H1 (cell line): ENCODE data around the gene RPL36AL. TPM values are rescaled to one million over a fixed set of nuclear protein-coding genes. Genes with fewer than 3 reads are reported as not detected.

Experiments
- CTCF ChIA-PET: fragments of 300-600 bp; sonication (Branson Sonifier 250); formaldehyde crosslinking; loops from one replicate; lab custom pipeline; 2021; ENCODE audit not compliant: partially characterized antibody; lab: Charles Lee
- POLR2A ChIA-PET: fragments of 300-600 bp; sonication (Branson Sonifier 250); formaldehyde crosslinking; loops from one replicate; lab custom pipeline; 2021; ENCODE audit warnings: inconsistent platforms; ENCODE audit not compliant: partially characterized antibody; lab: Charles Lee
- DNase-seq, 2 experiments: peaks; one replicate each; pipeline versions ENCODE4 v3.0.0 to v3.0.0-alpha.2; 2010 to 2022; ENCODE audit warnings: low spot score in 2 of 2, low read depth in 1 of 2, mixed read lengths in 1 of 2
- FAIRE-seq: peaks from 2 replicates; lab custom pipeline; 2011; peaks lifted over from hg19 to GRCh38; lab: Jason Lieb, UNC
- H2AFZ ChIP-seq: 2 replicates; pipeline ENCODE4 v1.8.1; 2012; ENCODE audit warnings: low read length, inconsistent platforms
- H2AK5ac ChIP-seq: 2 replicates; pipeline ENCODE4 v1.6.1; 2013; ENCODE audit warnings: low read depth, low read length
- H2BK120ac ChIP-seq: replicated peaks from 2 replicates; pipeline ENCODE3; 2013; ENCODE audit warnings: low read depth, low read length, inconsistent platforms
- H2BK12ac ChIP-seq: 2 replicates; pipeline ENCODE4 v1.6.1; 2013; ENCODE audit warnings: low read depth, low read length
- H2BK15ac ChIP-seq: 2 replicates; pipeline ENCODE4 v1.6.1; 2013; ENCODE audit warnings: low read length
- H2BK20ac ChIP-seq: 2 replicates; pipeline ENCODE4 v1.6.1; 2013; ENCODE audit warnings: low read length
- H2BK5ac ChIP-seq: 2 replicates; pipeline ENCODE4 v1.6.1; 2013; ENCODE audit warnings: low read depth, low read length
- H3K14ac ChIP-seq: 2 replicates; pipeline ENCODE4 v1.6.1; 2013; ENCODE audit warnings: inconsistent platforms; ENCODE audit not compliant: insufficient read length
- H3K18ac ChIP-seq: 2 replicates; pipeline ENCODE4 v1.6.1; 2013; ENCODE audit warnings: low read length; ENCODE audit errors: extremely low read depth
- H3K23ac ChIP-seq: 2 replicates; pipeline ENCODE4 v1.6.1; 2013; ENCODE audit warnings: inconsistent platforms; ENCODE audit not compliant: insufficient read length
- H3K23me2 ChIP-seq: 2 replicates; pipeline ENCODE4 v1.6.1; 2013; ENCODE audit warnings: low read depth, low read length
- H3K27ac ChIP-seq: 2 replicates; pipeline ENCODE4 v1.6.1; 2011; ENCODE audit warnings: low read depth, low read length, inconsistent platforms
- H3K27me3 ChIP-seq, 4 experiments: replicated peaks in 1 of 4; 1 replicate in 1 of 4; 2 replicates in 3 of 4; pipeline versions ENCODE4 v1.6.1 to v1.8.1; 2011 to 2013; ENCODE audit warnings: low read length in 3 of 4, mild to moderate bottlenecking in 3 of 4, inconsistent platforms in 2 of 4, mixed read lengths in 2 of 4, moderate library complexity in 1 of 4; ENCODE audit not compliant: control insufficient read depth in 3 of 4, insufficient read depth in 3 of 4; ENCODE audit errors: extremely low read depth in 1 of 4
- H3K36me3 ChIP-seq, 4 experiments: 2 replicates each; pipeline versions ENCODE4 v1.6.1 to v1.8.1; 2011 to 2013; ENCODE audit warnings: mild to moderate bottlenecking in 4 of 4, low read length in 3 of 4, moderate library complexity in 2 of 4, control low read depth in 1 of 4, inconsistent platforms in 1 of 4; ENCODE audit not compliant: insufficient read depth in 4 of 4, control insufficient read depth in 2 of 4
- H3K4ac ChIP-seq: replicated peaks from 2 replicates; pipeline ENCODE3; 2013; ENCODE audit warnings: low read length, low read depth, mixed read lengths, inconsistent platforms; ENCODE audit not compliant: insufficient read length
- H3K4me1 ChIP-seq, 4 experiments: replicated peaks in 1 of 4; 1 replicate in 1 of 4; 2 replicates in 3 of 4; pipeline versions ENCODE4 v1.6.1 to v1.8.1; 2011 to 2013; ENCODE audit warnings: low read length in 3 of 4, inconsistent platforms in 2 of 4, mixed read lengths in 1 of 4; ENCODE audit not compliant: insufficient read depth in 4 of 4, control insufficient read depth in 3 of 4
- H3K4me2 ChIP-seq, 2 experiments: 2 replicates each; pipeline versions ENCODE4 v1.6.1 to v1.8.1; 2011 to 2013; ENCODE audit warnings: low read depth in 2 of 2, low read length in 2 of 2, control low read depth in 1 of 2, inconsistent platforms in 1 of 2, mild to moderate bottlenecking in 1 of 2; ENCODE audit not compliant: insufficient read depth in 1 of 2
- H3K4me3 ChIP-seq, 4 experiments: fragments of 200-600, 300-600 bp in 1 of 4; sonication (generic), shearing (Covaris generic), sonication (Bioruptor Twin) in 1 of 4; 2 replicates each; pipeline versions ENCODE4 v1.5.1 to v1.8.1; 2011 to 2016; ENCODE audit warnings: low read length in 4 of 4, low read depth in 3 of 4, control low read depth in 2 of 4, inconsistent platforms in 2 of 4, mild to moderate bottlenecking in 2 of 4, mixed read lengths in 1 of 4, moderate library complexity in 1 of 4; ENCODE audit not compliant: insufficient read depth in 2 of 4; ENCODE audit errors: extremely low read depth in 1 of 4
- H3K56ac ChIP-seq: replicated peaks from 2 replicates; pipeline ENCODE3; 2013; ENCODE audit warnings: low read depth, mild to moderate bottlenecking, mixed read lengths, low read length, inconsistent platforms; ENCODE audit not compliant: insufficient read length
- H3K79me1 ChIP-seq: 2 replicates; pipeline ENCODE4 v1.6.1; 2013; ENCODE audit warnings: low read depth, low read length, control low read depth
- H3K79me2 ChIP-seq, 2 experiments: 2 replicates each; pipeline versions ENCODE4 v1.6.1 to v1.8.1; 2012 to 2013; ENCODE audit warnings: low read length in 2 of 2, mild to moderate bottlenecking in 2 of 2, inconsistent platforms in 1 of 2; ENCODE audit not compliant: insufficient read depth in 2 of 2, control insufficient read depth in 1 of 2
- H3K9ac ChIP-seq, 4 experiments: replicated peaks in 1 of 4; 1 replicate in 1 of 4; 2 replicates in 3 of 4; pipeline versions ENCODE4 v1.6.1 to v1.8.1; 2011 to 2013; ENCODE audit warnings: low read depth in 3 of 4, low read length in 3 of 4, control low read depth in 2 of 4, mild to moderate bottlenecking in 2 of 4, moderate library complexity in 2 of 4, inconsistent platforms in 1 of 4; ENCODE audit errors: extremely low read depth in 1 of 4
- H3K9me3 ChIP-seq, 2 experiments: 2 replicates each; pipeline versions ENCODE4 v1.6.1 to v1.8.1; 2012 to 2013; ENCODE audit warnings: mild to moderate bottlenecking in 2 of 2, moderate library complexity in 2 of 2, control low read depth in 1 of 2, inconsistent platforms in 1 of 2, low read depth in 1 of 2, low read length in 1 of 2, mixed read lengths in 1 of 2; ENCODE audit not compliant: insufficient read depth in 2 of 2
- H4K20me1 ChIP-seq, 2 experiments: replicated peaks in 1 of 2; 2 replicates each; pipeline versions ENCODE3 to v1.8.1; 2011 to 2013; ENCODE audit warnings: inconsistent platforms in 2 of 2, low read length in 2 of 2, mild to moderate bottlenecking in 1 of 2; ENCODE audit not compliant: insufficient read depth in 2 of 2, control insufficient read depth in 1 of 2
- H4K5ac ChIP-seq: 2 replicates; pipeline ENCODE4 v1.6.1; 2013; ENCODE audit warnings: low read length, low read depth, mixed read lengths, inconsistent platforms; ENCODE audit not compliant: insufficient read length
- H4K8ac ChIP-seq: 2 replicates; pipeline ENCODE4 v1.8.0; 2013; ENCODE audit warnings: mild to moderate bottlenecking, moderate library complexity, low read length, inconsistent platforms; ENCODE audit not compliant: insufficient read depth; ENCODE audit errors: extremely low read depth
- H4K91ac ChIP-seq: replicated peaks from 2 replicates; pipeline ENCODE3; 2013; ENCODE audit warnings: low read length, mixed read lengths, inconsistent platforms; ENCODE audit not compliant: insufficient read length
- BRCA1 ChIP-seq: IDR thresholded peaks from 2 replicates; pipeline ENCODE4 v1.6.1; 2012; ENCODE audit warnings: low read depth, low read length, improper control_type of control experiment
- CBX8 ChIP-seq: fragments of 300-800, 300-1000 bp; sonication (generic); IDR thresholded peaks from 2 replicates; pipeline ENCODE4 v1.7.1; 2016; ENCODE audit warnings: low read depth, low read length, borderline replicate concordance
- KDM1A ChIP-seq: fragments of 200-600, 300-600 bp; sonication (generic); IDR thresholded peaks from 2 replicates; pipeline ENCODE4 v1.7.1; 2016; ENCODE audit warnings: mild to moderate bottlenecking, low read length, borderline replicate concordance
- KDM5A ChIP-seq: fragments of 200-600 bp; IDR thresholded peaks from 2 replicates; pipeline ENCODE4 v1.7.1; 2012; ENCODE audit warnings: mild to moderate bottlenecking, low read length, inconsistent platforms, mixed read lengths
- SP4 ChIP-seq: IDR thresholded peaks from 2 replicates; pipeline ENCODE4 v1.6.1; 2012; ENCODE audit warnings: low read length, inconsistent platforms
- TEAD4 ChIP-seq: IDR thresholded peaks from 2 replicates; pipeline ENCODE4 v1.6.1; 2012; ENCODE audit warnings: low read depth, low read length, inconsistent platforms, mixed read lengths
- WGBS, 2 experiments: shearing (Covaris generic) in 1 of 2; methylation state at CpG; one replicate each; pipeline versions ENCODE4 v1.1.6 to v1.1.7; 2013 to 2015; ENCODE audit warnings: low lambda C conversion rate in 2 of 2, mixed read lengths in 2 of 2, inconsistent platforms in 1 of 2, low coverage in 1 of 2, missing lambda C conversion rate in 1 of 2; ENCODE audit not compliant: insufficient replicate concordance in 2 of 2, insufficient coverage in 1 of 2, insufficient read length in 1 of 2; ENCODE audit errors: extremely low coverage in 1 of 2, missing lambda C conversion rate in 1 of 2; 5-methylcytosine and 5-hydroxymethylcytosine counted together
- polyA plus RNA-seq, 7 experiments: library from polyadenylated mRNA; depleted of rRNA in 3 of 7; stranded (reverse) in 5 of 7; unstranded in 2 of 7; fragments of >200 nt in 5 of 7; fragments of 200-250 nt in 2 of 7; gene quantifications; 1 replicate in 5 of 7; 2 replicates in 1 of 7; 4 replicates in 1 of 7; pipeline versions ENCODE4 v1.2.1 to v1.2.3, GENCODE V29; 2011 to 2013; ENCODE audit warnings: missing spikeins in 2 of 7, mixed read lengths in 2 of 7
- total RNA-seq: library from RNA; stranded (reverse); fragmentation: NEBNext Ultra II Directional; extraction: Animal tissue kit (Norgen Biotek cat#: 25700); gene quantifications from 2 replicates; pipeline ENCODE4 v1.2.1, GENCODE V29; 2021
- TF ChIP-seq, protein P1 (sequence below): IDR thresholded peaks from 2 replicates; pipeline ENCODE4 v1.6.1; 2012; ENCODE audit warnings: low read length, inconsistent platforms

The RPL36AL gene
- total and polyA plus RNA-seq, 2 of the 8 experiments (the other 6 are each of a cell fraction or from before 2014, with no cell fraction given) = 138 to 230 TPM

DNA sequence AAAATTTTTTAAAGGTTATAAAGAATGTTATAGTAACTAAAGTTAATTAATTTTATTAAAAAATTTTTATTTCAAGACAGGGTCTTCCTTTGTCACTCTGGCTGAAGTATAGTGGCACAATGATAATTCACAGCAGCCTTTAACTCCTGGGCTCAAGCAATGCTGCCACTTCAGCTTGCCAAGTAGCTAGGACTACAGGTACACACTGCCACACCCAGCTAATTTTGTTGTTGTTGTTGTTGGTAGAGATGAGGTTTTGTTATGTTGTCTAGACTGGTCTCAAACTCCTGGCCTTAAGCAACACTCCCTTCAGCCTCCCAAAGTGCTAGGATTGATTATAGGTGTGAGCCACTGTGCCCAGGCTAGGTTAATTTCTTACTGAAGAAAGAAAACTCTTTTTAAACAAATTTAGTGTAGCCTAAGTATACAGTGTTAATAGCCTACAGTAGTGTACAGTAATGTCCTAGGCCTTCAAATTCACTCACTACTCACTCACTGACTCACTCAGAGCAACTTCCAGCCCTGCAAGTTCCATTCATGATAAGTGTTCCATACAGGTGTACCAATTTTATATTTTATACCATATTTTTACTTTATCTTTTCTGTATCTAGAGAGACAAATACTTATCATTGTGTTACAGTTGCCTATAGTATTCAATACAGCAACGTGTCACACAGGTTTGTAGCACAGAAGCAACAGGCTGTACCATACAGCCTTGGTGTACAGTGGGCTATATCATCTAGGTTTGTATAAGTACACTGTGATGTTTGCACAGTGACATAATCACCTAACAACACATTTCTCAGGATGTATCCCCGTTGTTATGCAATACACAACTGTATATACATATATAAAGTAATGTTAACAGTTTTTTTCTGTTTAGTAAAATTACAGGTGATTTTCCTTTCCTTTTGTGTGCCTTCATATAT is 39.4 kb upstream of the RPL36AL start:
- no peaks in the 10 kb centered on the region for H3K4me1 ChIP-seq
- no peak overlapping the region for H2BK15ac ChIP-seq
- peaks cover 0 to 12% (median 5%) of the 10 kb centered on the region in 4 experiments; a peak in 4 of 8 replicates for H3K36me3 ChIP-seq
- DNase-seq (no peak), FAIRE-seq (no peak)
- no peak overlapping the region for H3K4me3 ChIP-seq
- H3K18ac ChIP-seq = no peak overlapping the region
- WGBS, 2 experiments = 87% methylated on average over 2 of the region's 2 CpGs; no CpG with 5 or more reads in 1 of the 2 experiments
- H3K9me3 ChIP-seq = no peaks in the 10 kb centered on the region
- no peak overlapping the region for H2BK5ac ChIP-seq
- H3K79me2 ChIP-seq = no peaks in the 10 kb centered on the region
- no peak overlapping the region for H2BK12ac ChIP-seq
- TF ChIP-seq TEAD4 (no peak), CBX8 (no peak), KDM1A (no peak), SP4 (no peak), KDM5A (no peak), BRCA1 (no peak)
- TF ChIP-seq, protein P1, sequence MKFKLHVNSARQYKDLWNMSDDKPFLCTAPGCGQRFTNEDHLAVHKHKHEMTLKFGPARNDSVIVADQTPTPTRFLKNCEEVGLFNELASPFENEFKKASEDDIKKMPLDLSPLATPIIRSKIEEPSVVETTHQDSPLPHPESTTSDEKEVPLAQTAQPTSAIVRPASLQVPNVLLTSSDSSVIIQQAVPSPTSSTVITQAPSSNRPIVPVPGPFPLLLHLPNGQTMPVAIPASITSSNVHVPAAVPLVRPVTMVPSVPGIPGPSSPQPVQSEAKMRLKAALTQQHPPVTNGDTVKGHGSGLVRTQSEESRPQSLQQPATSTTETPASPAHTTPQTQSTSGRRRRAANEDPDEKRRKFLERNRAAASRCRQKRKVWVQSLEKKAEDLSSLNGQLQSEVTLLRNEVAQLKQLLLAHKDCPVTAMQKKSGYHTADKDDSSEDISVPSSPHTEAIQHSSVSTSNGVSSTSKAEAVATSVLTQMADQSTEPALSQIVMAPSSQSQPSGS = no peak
- no peak overlapping the region for H3K27ac ChIP-seq
- no peaks in the 10 kb centered on the region for H4K20me1 ChIP-seq
- H4K8ac ChIP-seq = no peak overlapping the region
- H3K23ac ChIP-seq = no peak overlapping the region
- H3K14ac ChIP-seq = no peak overlapping the region
- H3K4ac ChIP-seq = no peak overlapping the region
- H3K9ac ChIP-seq = no peak overlapping the region
- ChIA-PET CTCF (no interaction called here), POLR2A (interaction anchor here (1.7 kb wide), 1 partner anchor 26 kb away, joined by 5 read pairs; no protein-coding TSS in a partner anchor)
- H2AFZ ChIP-seq = no peak overlapping the region
- no peaks in the 10 kb centered on the region for H3K23me2 ChIP-seq
- H3K56ac ChIP-seq = no peak overlapping the region
- H2BK20ac ChIP-seq = no peak overlapping the region
- no peak overlapping the region for H2BK120ac ChIP-seq
- no peak overlapping the region for H3K4me2 ChIP-seq
- H3K27me3 ChIP-seq = no peaks in the 10 kb centered on the region
- H2AK5ac ChIP-seq = no peak overlapping the region
- no peak overlapping the region for H4K5ac ChIP-seq
- H3K79me1 ChIP-seq = no peaks in the 10 kb centered on the region
- H4K91ac ChIP-seq = no peak overlapping the region
